IMR-90 (cell line): ENCODE measurements around the gene TMEM143.

Experiments
- CTCF ChIP-seq: conservative IDR thresholded peaks from 2 replicates; pipeline ENCODE4 v1.5.1; 2012; ENCODE audit warnings: mild to moderate bottlenecking, low read depth, low read length, improper control_type of control experiment
- FOS ChIP-seq: fragments of 150-350 bp; IDR thresholded peaks from 2 replicates; pipeline ENCODE4 v1.6.1; 2016; ENCODE audit warnings: low read depth, low read length
- MAFK ChIP-seq: IDR thresholded peaks from 2 replicates; pipeline ENCODE4 v1.6.1; 2012; ENCODE audit warnings: low read depth, low read length, improper control_type of control experiment
- POLR2A ChIP-seq: IDR thresholded peaks from 2 replicates; pipeline ENCODE4 v1.6.1; 2012; ENCODE audit warnings: mild to moderate bottlenecking, low read depth, low read length

GRCh38 chr19:48361912-48362311, 1.8 kb downstream of the TMEM143 start:
- TF ChIP-seq CTCF (no peak), MAFK (no peak), FOS (no peak), POLR2A (no peak)
